H1 (cell line): Measurements from ENCODE around the gene RMDN2. TPM values are rescaled to one million over a fixed set of nuclear protein-coding genes. Genes with fewer than 3 reads are reported as not detected.

Source experiments
- BACH1 ChIP-seq: IDR thresholded peaks from 2 replicates; pipeline ENCODE4 v1.6.1; 2012; ENCODE audit warnings: low read length, improper control_type of control experiment
- BRCA1 ChIP-seq: IDR thresholded peaks from 2 replicates; pipeline ENCODE4 v1.6.1; 2012; ENCODE audit warnings: low read depth, low read length, improper control_type of control experiment
- CHD7 ChIP-seq: fragments of 300-600 bp; sonication (generic); IDR thresholded peaks from 2 replicates; pipeline ENCODE4 v1.7.1; 2012; ENCODE audit warnings: low read length, moderate library complexity, mild to moderate bottlenecking, inconsistent platforms; ENCODE audit not compliant: insufficient replicate concordance
- CTCF ChIP-seq, 3 experiments: IDR thresholded peaks; 1 replicate in 2 of 3; 2 replicates in 1 of 3; pipeline versions ENCODE4 v1.5.1 to v1.6.1; 2011; ENCODE audit warnings: low read length in 3 of 3, mild to moderate bottlenecking in 3 of 3, inconsistent platforms in 2 of 3, low read depth in 1 of 3, moderate library complexity in 1 of 3; ENCODE audit not compliant: insufficient read depth in 1 of 3; ENCODE audit errors: control extremely low read depth in 1 of 3
- GABPA ChIP-seq: IDR thresholded peaks from 2 replicates; pipeline ENCODE4 v1.6.1; 2011; ENCODE audit warnings: mild to moderate bottlenecking, low read length, moderate library complexity, borderline replicate concordance; ENCODE audit not compliant: insufficient read depth
- GTF2F1 ChIP-seq: IDR thresholded peaks from 2 replicates; pipeline ENCODE4 v1.6.1; 2012; ENCODE audit warnings: low read depth, low read length, improper control_type of control experiment, borderline replicate concordance
- HDAC6 ChIP-seq: IDR thresholded peaks from one replicate; pipeline ENCODE4 v1.7.1; 2012; ENCODE audit warnings: low read depth, mild to moderate bottlenecking, inconsistent platforms, low read length, moderate library complexity
- JUND ChIP-seq: IDR thresholded peaks from 2 replicates; pipeline ENCODE4 v1.6.1; 2011; ENCODE audit warnings: mild to moderate bottlenecking, improper control_type of control experiment, low read length
- NRF1 ChIP-seq: IDR thresholded peaks from 2 replicates; pipeline ENCODE4 v1.6.1; 2011; ENCODE audit warnings: mild to moderate bottlenecking, low read depth, low read length, improper control_type of control experiment
- TBP ChIP-seq: IDR thresholded peaks from 2 replicates; pipeline ENCODE4 v1.6.1; 2011; ENCODE audit warnings: low read depth, low read length, improper control_type of control experiment
- polyA plus RNA-seq, 7 experiments: library from polyadenylated mRNA; depleted of rRNA in 3 of 7; stranded (reverse) in 5 of 7; unstranded in 2 of 7; fragments of >200 nt in 5 of 7; fragments of 200-250 nt in 2 of 7; gene quantifications; 1 replicate in 5 of 7; 2 replicates in 1 of 7; 4 replicates in 1 of 7; pipeline versions ENCODE4 v1.2.1 to v1.2.3, GENCODE V29; 2011 to 2013; ENCODE audit warnings: missing spikeins in 2 of 7, mixed read lengths in 2 of 7
- total RNA-seq: library from RNA; stranded (reverse); fragmentation: NEBNext Ultra II Directional; extraction: Animal tissue kit (Norgen Biotek cat#: 25700); gene quantifications from 2 replicates; pipeline ENCODE4 v1.2.1, GENCODE V29; 2021

The RMDN2 gene
- total and polyA plus RNA-seq, 2 of the 8 experiments (the other 6 are each of a cell fraction or from before 2014, with no cell fraction given): 0.53 to 3.0 TPM

- TF ChIP-seq CHD7: no peak
- TF ChIP-seq NRF1: no peak
- TF ChIP-seq GTF2F1: no peak
- TF ChIP-seq JUND: no peak
- TF ChIP-seq CTCF (IDR thresholded peaks at IDR 0.05; ENCODE audit: control extremely low read depth in 1 of 3, insufficient read depth in 1 of 3, low read depth in 1 of 3, low read length in 3 of 3): no peak
- no peak for TF ChIP-seq TBP
- no peak for TF ChIP-seq BRCA1
- TF ChIP-seq BACH1: no peak
- no peak for TF ChIP-seq GABPA
- no peak for TF ChIP-seq HDAC6
These were observed 60.2 kb downstream of the RMDN2 start (continued) for GRCh38 chr2:37985333-37985732.
